ENCODE data around the gene GRAMD1B. TPM values are rescaled to one million over a fixed set of nuclear protein-coding genes. Genes with fewer than 3 reads are reported as not detected.

The GRAMD1B gene
- total and polyA plus RNA-seq, 2 donors (not counting 1 experiment from before 2014, with no cell fraction given) = 0.83 to 1.5 TPM

DNA sequence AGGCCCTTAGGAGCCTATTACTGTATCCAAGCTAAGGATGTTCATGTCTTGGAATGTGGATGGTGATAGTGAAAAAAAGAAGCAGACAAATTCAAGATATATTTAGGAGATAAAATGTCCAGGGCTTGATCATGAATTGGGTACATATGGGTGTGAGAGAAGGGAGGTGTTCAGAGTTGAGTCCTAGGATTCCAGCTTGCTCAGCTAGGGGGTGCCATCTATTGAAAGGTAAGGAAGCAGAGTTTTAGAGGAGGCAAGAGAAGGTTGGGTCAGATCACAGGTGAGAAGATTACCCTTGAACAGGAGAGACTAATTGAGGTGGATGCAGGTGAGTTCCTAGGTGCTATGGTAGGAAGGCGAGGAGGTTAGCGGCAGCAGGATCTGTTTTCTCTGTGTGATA lies 60.5 kb downstream of the GRAMD1B start:
- no peak overlapping the region for H3K4me2 ChIP-seq (ENCODE audit: extremely low read depth, insufficient read depth, low read length)
- TF ChIP-seq CTCF (conservative IDR thresholded peaks at IDR 0.05 in 1 of 2, IDR thresholded peaks at IDR 0.05 in 1 of 2; ENCODE audit: low read depth in 1 of 2, low read length in 2 of 2) (no peak), EZH2 (IDR thresholded peaks at IDR 0.05; ENCODE audit: low read length, missing control alignments) (no peak)
- H3K4me1 ChIP-seq (ENCODE audit: control insufficient read depth, extremely low read depth, insufficient read depth, low read length) = no peaks in the 10 kb centered on the region
- H3K27ac ChIP-seq (ENCODE audit: insufficient read depth, low read length) = no peak overlapping the region
- H2AFZ ChIP-seq (ENCODE audit: low read length) = no peak overlapping the region
- H3K27me3 ChIP-seq (ENCODE audit: control insufficient read depth, insufficient read depth, low read length) = no peaks in the 10 kb centered on the region
- no peak for DNase-seq (ENCODE audit: low read depth in 2 of 2)
- H3K4me3 ChIP-seq (replicated peaks in 1 of 4; ENCODE audit: control extremely low read depth in 1 of 4, insufficient read depth in 1 of 4, low read depth in 3 of 4, low read length in 4 of 4) = no peak overlapping the region
- no peak overlapping the region for H3K9ac ChIP-seq (ENCODE audit: insufficient read depth, low read length)
- no peaks in the 10 kb centered on the region for H4K20me1 ChIP-seq (ENCODE audit: control insufficient read depth, extremely low read depth, insufficient read depth, low read length)
- H3K36me3 ChIP-seq (ENCODE audit: control insufficient read depth, insufficient read depth, low read length) = no peaks in the 10 kb centered on the region
- no peaks in the 10 kb centered on the region for H3K9me3 ChIP-seq (ENCODE audit: control insufficient read depth, insufficient read depth, low read depth, low read length)
- no peaks in the 10 kb centered on the region for H3K79me2 ChIP-seq (ENCODE audit: control insufficient read depth, insufficient read depth, low read length)

DNA sequence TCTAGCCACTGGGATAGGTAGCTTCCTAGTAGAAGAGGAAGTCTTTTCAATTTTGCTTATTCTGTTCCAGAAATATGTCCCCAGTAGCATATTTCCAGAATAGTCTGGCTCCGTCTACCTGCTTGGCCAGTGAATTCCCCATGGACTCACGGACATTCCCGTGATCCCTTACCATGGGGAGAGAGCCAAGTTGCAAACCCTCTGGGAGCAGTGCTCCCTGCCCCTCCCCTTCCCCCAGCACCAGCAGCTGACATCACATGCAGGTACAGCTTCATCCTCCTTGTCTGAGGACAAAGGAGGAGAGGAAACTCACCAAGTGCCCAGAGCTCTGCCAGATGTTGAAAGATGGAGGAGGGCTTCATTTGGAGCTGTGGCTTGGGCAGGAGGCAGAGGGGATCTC lies 61.2 kb downstream of the GRAMD1B start:
- Histone ChIP-seq H4K20me1 (ENCODE audit: control insufficient read depth, extremely low read depth, insufficient read depth, low read length) (no peaks in the 10 kb centered on the region), H3K27me3 (ENCODE audit: control insufficient read depth, insufficient read depth, low read length) (no peaks in the 10 kb centered on the region), H3K4me1 (ENCODE audit: control insufficient read depth, extremely low read depth, insufficient read depth, low read length) (no peaks in the 10 kb centered on the region), H3K27ac (ENCODE audit: insufficient read depth, low read length) (no peak overlapping the region), H3K4me2 (ENCODE audit: extremely low read depth, insufficient read depth, low read length) (no peak overlapping the region), H3K9ac (ENCODE audit: insufficient read depth, low read length) (no peak overlapping the region), H2AFZ (ENCODE audit: low read length) (no peak overlapping the region), H3K9me3 (ENCODE audit: control insufficient read depth, insufficient read depth, low read depth, low read length) (no peaks in the 10 kb centered on the region), H3K4me3 (replicated peaks in 1 of 4; ENCODE audit: control extremely low read depth in 1 of 4, insufficient read depth in 1 of 4, low read depth in 3 of 4, low read length in 4 of 4) (no peak overlapping the region), H3K79me2 (ENCODE audit: control insufficient read depth, insufficient read depth, low read length) (no peaks in the 10 kb centered on the region), H3K36me3 (ENCODE audit: control insufficient read depth, insufficient read depth, low read length) (no peaks in the 10 kb centered on the region)
- DNase-seq (ENCODE audit: low read depth in 2 of 2) = no peak
- TF ChIP-seq CTCF (conservative IDR thresholded peaks at IDR 0.05 in 1 of 2, IDR thresholded peaks at IDR 0.05 in 1 of 2; ENCODE audit: low read depth in 1 of 2, low read length in 2 of 2) (no peak), EZH2 (IDR thresholded peaks at IDR 0.05; ENCODE audit: low read length, missing control alignments) (no peak)

DNA sequence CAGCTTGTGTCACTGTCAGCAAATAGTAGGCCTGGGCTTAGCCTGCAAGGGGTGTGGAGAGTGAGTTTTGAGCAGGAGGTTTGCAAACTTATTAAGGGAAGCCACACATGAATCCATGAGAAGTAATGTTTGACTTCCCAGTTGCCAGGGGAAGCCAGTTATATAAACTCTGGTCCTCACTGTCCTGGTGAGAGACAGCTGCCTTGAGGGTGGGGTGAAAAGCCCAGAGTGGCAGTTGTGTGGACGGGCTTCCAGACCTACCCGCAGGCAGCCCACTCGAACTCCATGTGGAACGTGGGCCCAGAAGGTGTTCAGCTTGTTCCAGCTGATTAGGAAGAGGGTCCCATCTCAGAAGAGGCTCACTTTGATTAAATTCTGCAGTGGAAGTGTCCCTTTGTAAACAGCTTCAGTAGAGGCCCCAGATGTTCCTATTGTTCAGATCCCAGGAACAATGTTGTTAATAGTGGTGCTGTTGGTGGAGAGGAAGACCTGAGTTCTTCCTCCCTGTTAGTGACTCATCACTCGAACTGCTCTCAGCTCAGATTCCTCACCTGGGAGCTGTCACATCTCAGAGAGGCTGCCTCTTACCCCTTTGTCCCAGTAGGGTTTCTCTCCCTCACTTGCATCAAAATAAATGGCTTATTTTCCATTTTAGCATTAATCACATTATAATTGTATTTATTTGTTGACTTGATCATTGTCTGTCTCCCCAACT lies 63.4 kb downstream of the GRAMD1B start:
- Histone ChIP-seq H2AFZ (ENCODE audit: low read length) (no peak overlapping the region), H3K27me3 (ENCODE audit: control insufficient read depth, insufficient read depth, low read length) (no peaks in the 10 kb centered on the region), H3K27ac (ENCODE audit: insufficient read depth, low read length) (no peak overlapping the region), H3K4me2 (ENCODE audit: extremely low read depth, insufficient read depth, low read length) (no peak overlapping the region), H3K4me1 (ENCODE audit: control insufficient read depth, extremely low read depth, insufficient read depth, low read length) (no peaks in the 10 kb centered on the region), H4K20me1 (ENCODE audit: control insufficient read depth, extremely low read depth, insufficient read depth, low read length) (no peaks in the 10 kb centered on the region), H3K36me3 (ENCODE audit: control insufficient read depth, insufficient read depth, low read length) (no peaks in the 10 kb centered on the region), H3K9ac (ENCODE audit: insufficient read depth, low read length) (no peak overlapping the region), H3K4me3 (replicated peaks in 1 of 4; ENCODE audit: control extremely low read depth in 1 of 4, insufficient read depth in 1 of 4, low read depth in 3 of 4, low read length in 4 of 4) (no peak overlapping the region), H3K9me3 (ENCODE audit: control insufficient read depth, insufficient read depth, low read depth, low read length) (no peaks in the 10 kb centered on the region), H3K79me2 (ENCODE audit: control insufficient read depth, insufficient read depth, low read length) (no peaks in the 10 kb centered on the region)
- no peak for DNase-seq (ENCODE audit: low read depth in 2 of 2)
- TF ChIP-seq EZH2 (IDR thresholded peaks at IDR 0.05; ENCODE audit: low read length, missing control alignments) (no peak), CTCF (conservative IDR thresholded peaks at IDR 0.05 in 1 of 2, IDR thresholded peaks at IDR 0.05 in 1 of 2; ENCODE audit: low read depth in 1 of 2, low read length in 2 of 2) (no peak)

All from fibroblast of lung (primary cell).